ENCODE data around the gene TMEM126B.
"Not testable (repeated sequence)": the region's sequence is repeated elsewhere in the genome, so short reads cannot be mapped to it uniquely, and the experiment has no call there.

TMEM126B gene

DNA sequence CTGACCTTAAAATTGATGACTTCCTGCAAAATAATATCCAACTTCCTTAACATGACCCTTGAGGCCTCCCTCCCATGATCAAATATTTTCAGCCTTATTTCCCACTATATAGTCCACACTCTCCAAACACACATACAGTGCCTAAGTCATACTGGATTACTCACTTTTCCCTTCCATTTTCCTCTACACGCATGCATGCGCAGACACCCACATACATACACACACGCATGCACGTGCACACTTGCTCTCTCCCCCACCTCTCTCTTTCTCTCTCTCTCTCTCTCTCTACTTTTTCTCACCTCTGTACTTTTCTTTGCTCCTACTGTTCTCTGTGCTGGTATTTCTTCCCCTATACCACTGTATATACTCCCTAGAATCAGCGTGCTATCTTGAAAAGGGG, 29.3 kb upstream of the TMEM126B start:
- H3K4me3 ChIP-seq, result no peak overlapping the region
- H3K27ac ChIP-seq, result no peak overlapping the region
- TF ChIP-seq, protein P1, sequence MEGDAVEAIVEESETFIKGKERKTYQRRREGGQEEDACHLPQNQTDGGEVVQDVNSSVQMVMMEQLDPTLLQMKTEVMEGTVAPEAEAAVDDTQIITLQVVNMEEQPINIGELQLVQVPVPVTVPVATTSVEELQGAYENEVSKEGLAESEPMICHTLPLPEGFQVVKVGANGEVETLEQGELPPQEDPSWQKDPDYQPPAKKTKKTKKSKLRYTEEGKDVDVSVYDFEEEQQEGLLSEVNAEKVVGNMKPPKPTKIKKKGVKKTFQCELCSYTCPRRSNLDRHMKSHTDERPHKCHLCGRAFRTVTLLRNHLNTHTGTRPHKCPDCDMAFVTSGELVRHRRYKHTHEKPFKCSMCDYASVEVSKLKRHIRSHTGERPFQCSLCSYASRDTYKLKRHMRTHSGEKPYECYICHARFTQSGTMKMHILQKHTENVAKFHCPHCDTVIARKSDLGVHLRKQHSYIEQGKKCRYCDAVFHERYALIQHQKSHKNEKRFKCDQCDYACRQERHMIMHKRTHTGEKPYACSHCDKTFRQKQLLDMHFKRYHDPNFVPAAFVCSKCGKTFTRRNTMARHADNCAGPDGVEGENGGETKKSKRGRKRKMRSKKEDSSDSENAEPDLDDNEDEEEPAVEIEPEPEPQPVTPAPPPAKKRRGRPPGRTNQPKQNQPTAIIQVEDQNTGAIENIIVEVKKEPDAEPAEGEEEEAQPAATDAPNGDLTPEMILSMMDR (IDR thresholded peaks at IDR 0.05), result no peak
- DNase-seq (ENCODE audit: low spot score), result no peak

DNA sequence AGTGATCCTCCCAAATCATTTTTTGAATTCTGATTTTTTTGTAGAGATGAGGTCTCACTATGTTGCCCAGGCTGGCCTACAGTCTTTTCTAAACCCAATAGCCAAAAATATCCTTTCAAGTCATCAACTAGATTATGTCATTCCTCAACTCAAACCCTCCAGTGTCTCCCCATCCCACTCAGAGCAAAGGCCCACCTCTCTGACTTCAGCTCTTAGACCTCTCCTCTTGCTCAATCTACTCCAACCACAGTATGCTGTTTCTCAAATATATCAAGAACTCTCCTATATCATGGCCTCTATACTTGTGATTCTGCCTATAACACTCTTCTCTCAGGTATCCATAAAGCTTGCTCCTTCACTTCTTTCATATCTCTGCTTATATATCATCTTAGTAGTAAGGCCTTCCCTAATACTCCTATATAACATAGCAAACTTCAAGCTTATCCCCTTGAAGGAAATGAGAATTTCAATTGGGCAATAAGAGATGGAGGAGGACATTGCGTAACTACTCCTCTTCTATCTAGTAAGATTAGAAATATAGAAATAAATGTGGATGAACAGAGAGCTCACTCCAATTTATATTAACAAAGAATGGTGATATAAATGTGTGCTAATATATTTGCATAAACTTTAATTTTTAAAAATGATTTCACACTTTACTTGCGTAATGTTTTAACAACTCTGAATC, 25.7 kb upstream of the TMEM126B start:
- Histone ChIP-seq H3K4me3 (no peak overlapping the region), H3K27ac (no peak overlapping the region)
- DNase-seq (ENCODE audit: low spot score), result no peak
- TF ChIP-seq, protein P1 (IDR thresholded peaks at IDR 0.05), result no peak

DNA sequence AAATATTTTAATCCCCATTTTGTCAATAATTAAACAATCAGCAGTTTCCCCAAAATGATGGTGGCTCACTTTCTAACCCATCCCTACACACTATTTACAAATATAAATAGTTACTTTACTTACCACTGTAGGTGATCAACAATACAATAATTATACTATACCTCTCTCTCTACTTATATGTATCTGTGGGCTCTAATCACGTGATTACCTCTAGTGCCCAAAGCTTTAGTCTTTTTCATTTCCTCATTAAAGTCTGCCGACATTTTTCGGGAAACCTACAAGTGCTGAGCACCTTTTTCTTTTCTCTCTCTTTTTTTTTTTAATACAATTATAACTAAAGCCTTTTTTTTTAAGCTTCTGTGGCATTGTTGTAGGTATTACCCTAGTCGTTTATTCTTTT, 25.2 kb upstream of the TMEM126B start:
- TF ChIP-seq, protein P1 (IDR thresholded peaks at IDR 0.05), result no peak
- no peak overlapping the region for H3K4me3 ChIP-seq
- no peak overlapping the region for H3K27ac ChIP-seq
- DNase-seq (ENCODE audit: low spot score), result no peak

DNA sequence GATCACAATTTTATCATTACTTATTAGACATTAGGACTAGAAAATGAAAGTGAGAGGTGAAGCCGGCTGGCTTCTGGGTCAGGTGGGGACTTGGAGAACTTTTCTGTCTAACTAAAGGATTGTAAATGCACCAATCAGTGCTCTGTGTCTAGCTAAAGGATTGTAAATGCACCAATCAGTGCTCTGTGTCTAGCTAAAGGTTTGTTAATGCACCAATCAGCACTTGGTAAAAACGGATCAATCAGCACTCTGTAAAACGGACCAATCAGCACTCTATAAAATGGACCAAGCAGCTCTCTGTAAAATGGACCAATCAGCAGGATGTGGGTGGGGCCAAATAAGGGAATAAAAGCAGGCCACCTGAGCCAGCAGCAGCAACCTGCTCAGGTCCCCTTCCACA, 22.2 kb upstream of the TMEM126B start:
- not testable (repeated sequence) for H3K4me3 ChIP-seq; H3K27ac ChIP-seq; DNase-seq (ENCODE audit: low spot score)

DNA sequence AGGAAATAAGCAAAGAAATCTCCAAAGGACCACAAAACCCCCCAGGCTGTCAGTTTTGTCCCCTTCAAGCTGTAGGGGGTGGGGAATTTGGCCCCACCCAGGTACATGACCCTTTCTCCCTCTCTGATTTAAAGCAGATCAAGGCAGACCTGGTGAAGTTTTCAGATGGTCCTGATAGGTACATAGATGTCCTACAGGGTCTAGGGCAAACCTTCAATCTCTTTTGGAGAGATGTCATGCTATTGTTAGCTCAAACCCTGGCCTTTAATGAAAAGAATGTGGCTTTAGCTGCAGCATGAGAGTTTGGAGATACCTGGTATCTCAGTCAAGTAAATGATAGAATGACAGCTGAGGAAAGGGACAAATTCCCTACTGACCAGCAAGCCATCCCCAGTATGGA, 19.8 kb upstream of the TMEM126B start:
- H3K27ac ChIP-seq; H3K4me3 ChIP-seq; DNase-seq (ENCODE audit: low spot score): not testable (repeated sequence)

DNA sequence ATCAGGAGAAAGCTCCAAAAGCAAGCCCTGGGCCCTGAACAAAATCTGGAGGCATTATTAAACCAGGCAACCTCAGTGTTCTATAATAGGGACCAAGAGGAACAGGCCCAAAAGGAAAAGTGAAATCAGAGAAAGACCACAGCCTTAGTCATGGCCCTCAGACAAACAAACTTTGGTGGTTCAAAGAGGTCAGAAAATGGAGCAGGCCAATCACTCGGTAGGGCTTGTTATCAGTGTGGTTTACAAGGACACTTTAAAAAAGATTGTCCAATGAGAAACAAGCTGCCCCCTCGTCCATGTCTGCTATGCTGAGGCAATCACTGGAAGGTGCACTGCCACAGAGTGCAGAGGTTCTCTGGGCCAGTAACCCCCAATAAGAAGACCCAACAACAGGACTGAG, 19.1 kb upstream of the TMEM126B start:
- H3K27ac ChIP-seq; H3K4me3 ChIP-seq; DNase-seq (ENCODE audit: low spot score): not testable (repeated sequence)

DNA sequence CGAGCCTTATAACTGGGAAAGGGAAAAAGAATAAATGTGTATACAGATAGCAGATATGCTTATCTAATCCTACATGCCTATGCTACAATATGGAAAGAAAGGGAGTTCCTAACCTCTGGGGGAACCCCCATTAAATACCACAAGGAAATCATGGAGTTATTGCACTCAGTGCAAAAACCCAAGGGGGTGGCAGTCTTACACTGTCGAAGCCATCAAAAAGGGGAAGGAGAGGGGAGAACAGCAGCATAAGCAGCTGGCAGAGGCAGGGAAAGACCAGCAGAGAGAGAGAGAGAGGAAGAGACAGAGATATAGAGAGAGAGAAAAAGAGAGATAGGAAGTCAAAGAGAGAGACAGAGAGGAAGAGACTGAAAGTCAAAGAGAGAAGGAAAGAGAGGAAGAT, 16.8 kb upstream of the TMEM126B start:
- DNase-seq (ENCODE audit: low spot score); H3K27ac ChIP-seq: not testable (repeated sequence)

DNA sequence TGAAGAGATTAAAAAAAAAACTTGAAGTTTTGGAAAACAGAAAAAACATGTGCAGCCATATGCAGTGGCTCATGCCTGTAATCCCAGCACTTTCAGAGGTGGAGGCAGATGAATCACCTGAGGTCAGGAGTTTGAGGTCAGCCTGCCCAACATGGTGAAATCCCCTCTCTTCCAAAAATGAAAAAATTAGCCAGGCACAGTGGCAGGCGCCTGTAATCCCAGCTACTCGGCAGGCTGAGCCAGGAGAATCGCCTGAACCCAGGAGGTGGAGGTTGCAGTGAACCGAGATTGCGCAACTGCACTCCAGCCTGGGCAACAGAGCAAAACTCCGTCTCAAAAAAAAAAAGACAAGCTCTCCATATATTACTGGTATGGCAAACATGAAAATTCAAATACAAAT, 8.9 kb upstream of the TMEM126B start:
- DNase-seq (ENCODE audit: low spot score), result no peak
- H3K27ac ChIP-seq, result no peak overlapping the region
- TF ChIP-seq, protein P1 (IDR thresholded peaks at IDR 0.05), result no peak
- H3K4me3 ChIP-seq, result no peak overlapping the region

More for the DNA sequence above, 16.8 kb upstream of the TMEM126B start:
- H3K4me3 ChIP-seq, result not testable (repeated sequence)

DNA sequence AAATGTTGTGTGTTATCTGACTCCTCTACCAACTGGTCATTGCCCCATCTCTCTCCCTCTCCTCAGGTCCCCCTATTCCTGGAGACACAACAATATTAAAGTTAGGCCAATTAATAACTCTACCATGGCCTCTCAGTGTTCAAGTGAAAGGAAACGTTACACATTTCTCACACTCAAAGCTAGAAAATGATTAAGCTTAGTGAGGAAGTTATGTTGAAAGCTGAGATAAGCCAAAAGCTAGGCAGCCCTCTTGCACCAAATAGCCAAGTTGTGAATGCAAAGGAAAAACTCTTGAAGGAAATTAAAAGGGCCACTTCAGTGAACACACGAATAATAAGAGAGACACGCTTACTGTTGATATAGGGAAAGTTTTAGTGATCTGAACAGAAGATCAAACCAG, 8.1 kb upstream of the TMEM126B start:
- H3K4me3 ChIP-seq, result no peak overlapping the region

More for the DNA sequence above, 8.1 kb upstream of the TMEM126B start:
- TF ChIP-seq, protein P1 (IDR thresholded peaks at IDR 0.05), result no peak
- no peak overlapping the region for H3K27ac ChIP-seq
- no peak for DNase-seq (ENCODE audit: low spot score)
